Ureter (tissue), 1 donor: ENCODE data around the gene MAFF. TPM values are rescaled to one million over a fixed set of nuclear protein-coding genes. Genes with fewer than 3 reads are reported as not detected.
"Not testable (repeated sequence)": the region's sequence is repeated elsewhere in the genome, so short reads cannot be mapped to it uniquely, and the experiment has no call there.

Experiments
- DNase-seq: peaks from one replicate; pipeline ENCODE4 v3.0.0-alpha.2; 2020; ENCODE audit warnings: low spot score
- total RNA-seq: library from RNA; stranded (reverse); gene quantifications from one replicate; pipeline ENCODE4 v1.2.4, GENCODE V29; 2023
- donor health status: DM: yes; HTN: yes; CAD: no.

The MAFF gene
- total RNA-seq, 1 donor from 2014 or later = 27.0 TPM

DNA sequence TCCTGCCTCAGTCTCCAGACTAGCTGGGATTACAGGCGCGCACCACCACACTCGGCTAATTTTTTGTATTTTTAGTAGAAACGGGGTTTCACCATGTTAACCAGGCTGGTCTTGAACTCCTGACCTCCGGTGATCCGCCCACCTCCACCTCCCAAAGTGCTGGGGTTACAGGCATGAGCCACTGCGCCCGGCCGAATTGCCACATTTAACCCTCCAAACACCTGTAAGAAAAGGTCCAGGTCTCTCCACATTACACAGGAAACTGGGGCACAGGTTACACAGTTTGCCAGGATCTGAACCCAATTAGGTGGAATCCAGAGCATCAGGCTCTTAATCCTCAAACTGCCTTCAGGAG, 24.2 kb upstream of the MAFF start:
- DNase-seq = not testable (repeated sequence)

DNA sequence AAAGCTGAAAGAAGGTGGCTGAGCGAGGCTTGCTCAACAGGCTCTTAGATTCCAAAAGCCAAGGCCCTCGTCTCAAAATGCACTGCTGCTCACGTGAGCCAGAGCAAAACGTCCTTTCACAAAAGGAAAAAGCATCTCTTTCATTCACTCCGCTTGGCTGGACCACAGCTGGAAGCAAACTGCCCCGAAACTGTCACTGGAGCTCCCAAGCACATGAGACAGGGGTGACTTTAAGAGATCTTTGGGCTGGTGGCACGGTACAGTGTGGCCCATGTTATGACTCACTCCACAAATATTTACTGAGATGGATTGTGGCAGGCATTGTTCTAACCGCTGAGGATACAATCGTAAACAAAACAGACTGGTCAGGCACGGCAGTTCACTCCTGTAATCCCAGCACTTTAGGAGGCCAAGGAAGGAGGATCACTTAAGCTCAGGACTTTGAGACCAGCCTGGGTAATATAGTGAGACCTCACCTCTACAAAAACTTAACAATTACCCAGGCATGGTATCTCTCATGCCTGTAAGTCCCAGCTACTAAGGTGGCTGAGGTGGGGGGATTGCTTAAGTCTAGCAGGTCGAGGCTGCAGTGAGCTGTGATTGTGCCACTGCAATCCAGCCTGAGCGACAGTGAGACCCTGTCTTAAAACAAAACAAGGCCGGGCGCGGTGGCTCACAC, 23.7 kb upstream of the MAFF start:
- no peak for DNase-seq

DNA sequence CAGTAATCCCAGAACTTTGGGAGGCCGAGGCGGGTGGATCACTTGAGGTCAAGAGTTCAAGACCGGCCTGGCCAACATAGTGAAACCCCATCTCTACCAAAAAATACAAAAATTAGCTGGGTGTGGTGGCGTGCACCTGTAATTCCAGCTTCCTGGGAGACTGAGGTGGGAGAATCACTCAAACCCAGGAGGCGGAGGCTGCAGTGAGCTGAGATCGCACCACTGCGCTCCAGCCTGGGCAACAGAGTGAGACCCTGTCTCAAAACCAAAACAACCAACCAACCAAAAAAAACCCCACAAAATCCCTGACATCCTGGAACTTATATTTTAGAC, 23.2 kb upstream of the MAFF start:
- DNase-seq = not testable (repeated sequence)

DNA sequence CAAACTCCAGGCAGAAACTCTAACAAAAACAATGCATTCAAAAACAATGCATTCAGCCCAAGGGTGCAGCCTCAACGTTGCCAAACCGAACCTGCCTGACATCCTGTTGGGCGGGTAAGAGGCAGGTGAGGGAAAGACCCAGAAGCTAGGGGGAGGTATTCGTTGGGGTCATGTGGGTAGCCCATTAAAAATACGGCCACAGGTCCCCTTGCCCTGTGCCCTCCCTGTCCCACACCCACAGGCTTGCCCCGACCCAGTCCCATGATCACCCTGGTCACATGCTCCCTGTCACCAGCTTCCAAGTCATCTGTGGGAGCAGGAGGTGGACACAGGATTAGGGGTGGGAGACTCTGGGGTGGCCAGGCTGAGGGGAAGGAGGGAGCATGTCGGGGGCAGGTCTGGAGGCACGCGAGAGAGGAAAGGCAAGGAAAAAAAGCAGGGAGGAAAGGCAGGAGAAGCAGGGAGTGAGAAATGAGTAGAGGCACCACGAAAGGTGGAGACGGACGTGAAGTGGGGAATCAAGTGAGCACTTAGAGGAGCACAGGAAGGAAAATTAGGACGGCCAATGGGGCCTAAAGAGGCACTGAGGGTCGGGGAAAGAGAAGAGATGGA, 20.8 kb upstream of the MAFF start:
- DNase-seq = peak; percentile 77

DNA sequence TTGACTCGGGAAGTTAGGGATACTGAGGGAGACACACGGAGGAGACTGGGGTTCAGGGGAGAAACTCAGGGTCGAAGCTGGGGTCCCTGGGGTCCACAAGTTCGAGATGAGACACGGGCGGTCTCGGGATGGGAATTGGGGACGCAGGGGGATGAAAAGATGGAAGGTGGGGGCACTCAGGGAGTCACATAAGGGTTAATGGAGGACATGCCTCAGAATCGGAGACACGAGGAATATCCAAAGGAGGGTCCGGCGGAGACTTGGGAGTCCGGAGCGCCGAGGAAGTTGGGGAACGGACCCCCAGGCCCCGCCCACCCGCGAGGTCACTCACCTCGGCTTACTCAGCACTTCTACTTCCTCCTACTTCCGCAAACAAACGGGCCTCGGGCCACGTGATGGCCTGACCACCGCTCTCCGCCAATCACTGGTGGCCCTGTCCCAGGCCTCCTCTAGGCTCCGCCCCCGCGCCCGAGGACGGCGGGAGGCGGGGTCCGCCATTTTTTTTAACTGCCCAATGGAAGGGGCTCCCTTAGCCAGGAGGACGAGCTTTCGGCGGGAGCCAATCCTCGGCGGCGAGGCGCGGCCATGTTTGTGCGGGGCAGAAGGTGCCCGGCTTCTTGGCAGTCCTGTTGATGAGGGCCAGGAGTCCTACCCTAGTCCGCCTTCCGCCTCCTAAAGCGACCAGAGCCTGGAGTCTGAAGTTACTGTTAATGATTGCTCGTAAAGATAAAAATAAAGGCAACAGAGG, 20.2 kb upstream of the MAFF start, which contains the start of gene PLA2G6:
PLA2G6 (minus strand) TSS at position 378 of the 748 bp plus-strand sequence. CDS start 12,404 bp downstream, outside the sequence.
- peak; percentile 99 for DNase-seq

DNA sequence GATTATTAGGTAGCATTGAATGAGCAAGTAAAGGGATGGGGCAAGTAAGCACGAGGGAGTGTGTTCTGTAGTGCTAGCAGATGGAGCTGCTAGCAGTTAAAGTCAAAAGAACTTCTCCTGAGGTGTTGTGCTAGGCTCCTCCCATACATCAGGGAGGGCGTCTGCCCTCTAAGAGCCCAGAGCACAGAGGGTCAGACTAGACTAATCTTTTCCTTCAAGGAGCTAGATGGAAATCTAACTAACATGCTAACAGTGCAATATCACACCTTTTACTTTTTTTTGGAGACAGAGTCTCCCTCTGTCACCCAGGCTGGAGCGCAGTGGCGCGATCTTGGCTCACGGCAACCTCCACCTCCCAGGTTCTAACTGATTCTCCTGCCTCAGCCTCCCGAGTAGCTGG, 17.0 kb upstream of the MAFF start:
- DNase-seq = no peak

DNA sequence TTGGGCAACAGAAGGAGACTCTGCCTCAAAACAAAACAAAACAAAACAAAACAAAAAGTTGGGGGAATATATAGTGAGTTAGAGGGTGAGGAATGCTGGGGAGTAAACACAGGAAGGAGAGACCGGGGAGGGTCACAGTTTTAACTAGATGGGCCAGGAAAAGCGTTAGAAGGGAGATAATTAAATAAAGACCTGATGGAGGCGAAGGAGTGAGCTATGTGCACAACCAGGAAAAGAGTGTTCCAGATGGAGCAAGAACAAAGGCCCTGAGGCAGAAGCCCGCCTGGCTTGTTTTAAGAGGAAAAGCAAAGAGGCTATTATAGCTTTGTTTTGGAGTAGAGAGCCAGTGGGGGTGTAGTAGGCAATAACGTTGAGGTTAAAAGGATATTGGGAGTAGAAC, 15.4 kb upstream of the MAFF start:
- DNase-seq = no peak

DNA sequence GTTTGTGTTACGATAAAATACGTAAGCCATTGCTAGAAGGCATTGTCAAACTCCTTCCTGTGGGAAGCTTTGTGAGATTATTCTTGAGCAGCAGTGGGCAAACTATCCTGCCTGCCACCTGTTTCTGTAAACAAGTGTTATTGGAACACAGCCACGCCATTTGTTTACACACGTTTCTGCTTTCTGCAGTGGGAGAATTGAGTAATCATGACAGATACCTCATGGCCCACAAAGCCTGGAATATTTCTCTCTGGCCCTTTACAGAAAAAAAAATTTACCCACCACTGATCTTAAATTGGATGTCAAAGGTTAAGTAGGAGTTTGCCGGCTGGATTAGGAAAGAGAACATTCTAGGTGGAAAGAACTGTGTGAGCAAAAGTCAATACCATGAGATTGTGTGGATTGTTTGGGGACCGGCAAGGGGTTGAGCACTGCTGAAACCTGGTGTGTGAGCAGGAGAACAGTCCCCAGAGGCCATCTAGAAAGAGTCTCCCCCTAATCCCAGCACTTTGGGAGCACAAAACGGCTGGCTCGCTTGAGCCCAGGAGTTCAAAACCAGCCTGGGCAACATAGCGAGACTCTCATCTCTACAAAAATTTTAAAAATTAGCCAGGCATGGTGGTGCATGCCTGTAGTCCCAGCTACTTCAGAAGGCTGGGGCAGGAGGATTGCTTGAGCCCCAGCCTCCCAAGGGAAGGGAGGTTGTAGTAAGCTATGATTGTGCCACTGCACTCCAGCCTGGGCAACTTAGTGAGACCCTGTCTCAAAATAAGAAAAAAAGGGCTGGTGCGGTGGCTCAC, 14.2 kb upstream of the MAFF start:
- no peak for DNase-seq

DNA sequence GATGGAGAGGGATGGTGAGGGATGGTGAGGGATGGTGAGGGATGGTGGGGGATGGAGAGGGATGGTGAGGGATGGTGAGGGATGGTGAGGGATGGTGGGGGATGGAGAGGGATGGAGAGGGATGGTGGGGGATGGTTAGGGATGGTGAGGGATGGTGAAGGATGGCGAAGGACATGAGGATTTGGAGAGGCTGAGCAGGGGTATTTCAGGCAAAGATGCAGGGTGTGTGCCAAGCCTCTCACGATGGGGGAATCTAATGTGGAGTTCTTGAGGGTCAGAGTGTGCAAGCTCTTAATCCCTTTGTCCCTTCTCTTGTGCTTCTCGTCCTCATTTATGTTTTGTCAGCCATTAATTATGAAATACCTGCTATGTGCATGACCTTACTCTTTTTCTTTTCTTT, 12.7 kb upstream of the MAFF start:
- DNase-seq = no peak

DNA sequence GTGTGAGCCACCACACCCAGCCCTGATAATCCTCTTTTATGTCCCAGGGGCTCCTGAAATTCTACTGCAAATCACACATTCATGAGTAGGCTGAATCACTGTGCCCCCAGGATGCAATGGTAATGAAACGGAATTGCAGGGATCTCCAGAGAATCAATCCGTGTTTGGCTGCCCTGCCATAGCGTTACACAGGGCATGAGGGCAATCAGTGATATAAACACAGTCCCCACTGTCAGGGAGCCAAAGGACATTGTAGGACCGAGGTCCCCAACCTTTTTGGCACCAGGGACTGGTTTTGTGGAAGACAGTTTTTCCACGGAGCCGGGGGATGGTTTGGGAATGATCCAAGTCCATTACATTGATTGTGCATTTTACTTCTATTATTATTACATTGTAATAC, 11.2 kb upstream of the MAFF start:
- no peak for DNase-seq

DNA sequence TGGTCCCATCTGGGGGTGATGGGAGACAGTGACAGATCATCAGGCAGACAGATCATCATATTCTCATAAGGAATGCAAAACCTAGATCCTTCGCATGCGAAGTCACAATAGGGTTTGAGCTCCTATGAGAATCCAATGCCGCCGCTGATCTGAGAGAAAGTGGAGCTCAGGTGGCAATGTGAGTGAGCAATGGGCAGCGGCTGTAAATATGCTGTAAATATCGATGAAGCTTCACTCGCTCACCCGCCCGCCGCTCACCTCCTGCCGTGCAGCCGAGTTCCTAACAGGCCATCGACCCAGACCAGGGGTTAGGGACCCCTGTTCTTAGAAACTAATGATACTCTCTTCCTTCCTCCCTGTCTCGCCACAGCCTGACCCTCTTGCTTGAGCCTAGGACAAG, 10.7 kb upstream of the MAFF start:
- no peak for DNase-seq

DNA sequence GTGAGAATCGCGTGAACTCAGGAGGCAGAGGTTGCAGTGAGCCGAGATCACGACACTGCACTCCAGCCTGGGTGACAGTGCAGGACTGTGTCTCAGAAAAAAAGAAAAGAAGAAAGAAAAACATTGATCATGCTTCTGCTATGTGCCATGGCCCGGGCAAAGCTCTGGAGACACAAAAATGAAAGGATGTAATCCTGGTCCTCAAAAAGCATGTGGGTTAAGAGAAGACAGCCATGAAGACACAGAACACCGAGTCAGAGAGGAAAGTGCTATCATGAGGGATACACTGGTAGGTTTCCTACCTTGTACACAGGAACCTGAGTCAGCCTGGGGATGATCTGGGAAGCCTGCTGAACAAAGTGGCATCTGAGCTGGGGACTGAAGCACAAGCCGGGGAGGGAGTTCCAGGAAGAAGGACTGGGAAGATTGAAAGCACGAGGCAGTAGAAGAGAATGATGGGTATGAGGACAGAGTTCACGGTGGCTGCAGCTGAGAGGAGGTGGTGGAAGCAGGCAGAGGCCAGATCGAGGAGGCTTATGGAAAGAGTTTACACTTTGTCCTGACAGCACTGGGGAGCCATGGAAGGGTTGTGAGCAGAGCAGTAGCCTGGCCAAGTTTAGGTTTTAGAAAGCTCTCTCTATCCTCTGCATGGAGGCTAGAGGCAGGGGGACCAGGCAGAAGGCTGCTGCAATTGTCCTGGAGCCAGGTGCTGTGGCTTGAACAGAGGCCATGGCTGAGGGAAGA, 9.9 kb upstream of the MAFF start:
- DNase-seq = no peak

DNA sequence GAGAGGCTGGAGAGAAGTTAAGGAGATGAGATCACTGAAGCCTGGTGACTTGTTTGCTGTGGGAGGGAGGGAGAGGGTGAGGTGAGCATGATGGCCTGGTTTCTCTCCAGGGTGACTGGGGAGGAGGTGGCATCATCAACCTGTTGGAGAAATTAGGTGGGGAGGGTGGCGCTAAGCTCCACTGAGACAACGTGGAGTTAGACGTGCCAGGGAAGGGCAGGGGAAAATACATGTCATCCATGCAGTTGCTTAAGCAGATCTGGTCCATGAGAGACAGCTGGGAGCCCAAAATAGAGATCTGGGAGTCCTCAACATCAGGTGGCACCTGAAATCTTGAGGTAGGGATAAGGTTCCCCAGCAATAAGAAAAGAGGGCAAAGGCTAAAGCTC, 9.3 kb upstream of the MAFF start:
- no peak for DNase-seq

DNA sequence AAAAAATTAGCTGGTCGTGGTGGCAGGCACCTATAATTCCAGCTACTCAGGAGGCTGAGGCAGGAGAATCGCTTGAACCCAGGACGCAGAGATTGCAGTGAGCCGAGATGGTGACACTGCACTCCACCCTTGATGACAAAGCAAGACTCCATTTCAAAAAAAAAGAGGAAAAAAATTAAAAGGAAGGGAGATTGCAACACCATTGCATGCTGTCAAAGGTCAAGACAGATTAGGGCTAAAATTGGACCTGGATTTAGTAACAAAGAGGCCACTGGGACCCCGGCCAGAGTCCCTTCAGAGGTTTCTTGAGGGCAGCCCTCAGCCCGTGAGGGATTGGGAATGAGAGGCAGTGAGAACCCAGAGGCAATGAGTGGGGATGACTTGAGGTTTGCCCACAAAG, 8.2 kb upstream of the MAFF start:
- no peak for DNase-seq

DNA sequence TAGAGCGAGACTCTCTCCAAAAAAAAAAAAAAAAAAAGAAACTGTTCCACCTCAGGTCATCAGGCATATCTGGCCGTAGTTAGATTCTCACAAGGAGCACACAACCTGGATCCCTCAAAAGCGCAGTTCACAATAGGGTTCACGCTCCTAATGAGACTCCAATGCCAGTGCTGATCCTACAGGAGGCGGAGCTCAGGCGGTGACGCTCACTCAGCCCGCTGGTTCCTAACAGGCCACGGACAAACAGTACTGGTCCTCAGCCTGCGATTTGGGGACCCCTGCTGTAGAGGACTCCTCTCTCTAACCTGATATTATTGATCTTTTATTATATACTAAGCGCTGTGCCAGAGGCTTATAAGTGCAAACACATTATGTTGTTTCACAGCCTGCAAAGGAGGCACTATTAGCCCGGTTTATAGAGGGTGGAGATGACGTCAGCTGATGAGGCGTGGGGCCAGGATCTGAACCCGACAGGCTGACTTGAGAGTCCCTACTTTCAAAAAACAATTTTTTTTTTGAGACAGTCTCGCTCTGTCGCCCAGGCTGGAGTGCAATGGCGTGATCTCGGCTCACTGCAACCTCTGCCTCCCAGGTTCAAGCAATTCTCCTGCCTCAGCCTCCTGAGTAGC, 4.9 kb upstream of the MAFF start:
- DNase-seq = no peak

DNA sequence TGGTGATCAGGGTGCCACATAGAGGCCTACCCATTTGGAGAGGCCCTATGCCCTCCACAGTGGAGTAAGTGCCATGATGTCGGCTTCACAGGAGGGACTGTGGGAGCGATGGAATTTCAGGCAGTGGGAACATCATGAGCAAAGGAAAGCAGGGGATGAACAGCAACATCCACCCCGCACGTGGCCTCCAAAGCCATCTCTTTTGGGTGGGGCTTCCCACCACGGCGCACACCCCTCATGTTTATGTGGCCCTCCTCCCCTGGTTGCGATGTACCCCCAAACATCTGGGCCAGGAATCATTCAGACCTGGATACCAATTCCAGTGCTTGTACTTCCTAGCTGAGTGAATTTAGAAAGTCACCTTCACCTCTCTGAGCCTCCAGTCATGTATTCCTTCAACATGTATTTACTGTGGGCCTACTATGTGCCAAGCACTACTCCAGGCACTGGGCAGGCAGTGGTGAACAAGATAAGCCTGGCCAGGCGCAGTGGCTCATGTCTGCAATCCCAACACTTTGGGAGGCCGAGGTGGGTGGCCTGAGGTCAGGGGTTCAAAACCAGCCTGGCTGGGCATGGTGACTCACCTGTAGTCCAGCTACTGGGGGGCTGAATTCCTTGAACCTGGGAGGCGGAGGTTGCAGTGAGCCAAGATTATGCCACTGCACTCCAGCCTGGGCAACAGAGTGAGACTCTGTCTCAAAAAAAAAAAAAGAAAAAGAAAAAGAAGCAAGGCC, 1.8 kb upstream of the MAFF start:
- no peak for DNase-seq

DNA sequence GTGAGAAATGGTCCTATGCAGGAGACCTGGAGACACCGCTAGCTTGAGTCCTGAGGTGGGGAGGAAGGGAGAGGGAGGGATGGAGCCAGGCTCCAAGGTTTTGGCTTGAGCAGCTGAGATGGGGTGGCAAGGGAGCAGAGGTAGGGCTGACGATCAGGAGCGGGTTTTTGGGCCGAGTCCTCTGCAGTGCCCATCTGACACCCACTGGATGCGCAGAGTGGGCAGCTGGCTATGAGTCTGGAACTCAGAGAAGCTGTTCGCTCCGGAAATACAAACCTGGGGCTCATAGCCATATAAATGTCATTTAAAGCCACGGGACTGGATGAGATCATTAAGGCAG, 453 bp upstream of the MAFF start:
- no peak for DNase-seq

DNA sequence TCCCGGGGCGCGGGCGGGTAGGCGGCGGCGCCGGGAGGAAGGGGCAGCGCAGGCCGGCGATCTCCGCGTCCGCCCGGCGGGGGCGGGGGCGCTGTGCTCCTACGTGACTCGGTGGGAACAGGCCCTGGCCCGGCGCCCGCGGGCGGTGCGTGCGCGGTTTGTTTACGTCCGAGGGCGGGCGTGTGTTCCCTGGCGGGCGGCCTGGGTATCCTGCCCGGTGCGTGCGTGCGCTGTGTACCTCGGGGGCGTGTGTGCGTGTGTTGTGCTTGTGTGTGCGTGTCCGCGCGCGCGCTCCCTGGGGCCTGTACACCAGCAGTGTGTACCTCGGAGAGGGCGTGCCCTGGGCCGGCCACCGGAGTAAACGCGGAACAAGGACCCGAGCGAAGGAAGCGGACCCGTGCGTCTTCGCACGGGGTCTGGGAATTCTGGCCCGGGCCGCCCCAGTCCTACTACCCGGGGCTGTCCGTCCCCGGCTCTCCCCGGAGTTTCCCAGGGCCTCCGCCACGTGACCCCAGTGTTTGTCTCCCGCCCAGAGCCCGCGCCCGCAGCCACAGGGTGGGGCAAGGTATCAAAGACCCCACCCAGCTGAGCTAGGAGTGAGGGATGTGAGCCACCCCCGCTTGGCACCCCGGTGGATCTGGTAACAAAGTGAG, 769 bp downstream of the MAFF start:
- peak; percentile 90 for DNase-seq

DNA sequence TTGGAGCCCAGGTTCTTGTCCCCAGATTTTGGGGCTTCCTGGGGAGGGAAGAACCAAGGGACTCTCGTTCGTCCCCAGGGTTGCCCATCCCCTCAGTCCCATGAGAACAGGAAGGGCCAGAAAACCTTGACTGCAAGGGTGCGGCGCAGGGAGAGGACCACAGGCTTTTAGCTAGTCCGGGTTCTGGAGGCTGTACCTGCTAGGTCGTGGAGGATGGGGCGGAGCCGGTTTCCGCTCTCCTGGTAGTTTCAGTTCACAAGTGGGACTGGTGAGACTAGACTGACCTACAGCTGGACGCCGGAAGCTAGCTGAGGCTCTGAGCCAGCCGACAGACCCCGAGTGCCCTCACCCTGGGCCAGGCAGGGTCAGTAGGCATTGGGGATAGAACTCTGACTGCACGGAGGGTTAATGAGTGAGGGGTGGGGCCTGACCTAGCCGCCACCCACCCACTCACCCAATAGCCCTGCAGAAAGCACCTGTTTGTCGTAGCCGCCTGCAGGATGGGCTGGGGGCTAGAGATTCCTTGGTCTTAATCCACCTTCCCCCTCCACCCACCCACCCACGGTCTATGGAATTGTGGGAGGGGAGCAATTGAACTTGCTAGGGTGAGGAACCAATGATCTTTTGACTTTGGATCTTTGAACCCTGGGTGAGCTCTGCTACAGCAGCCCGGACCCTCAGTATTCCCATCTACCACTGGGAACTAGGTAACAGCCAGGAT, 1.5 kb downstream of the MAFF start:
- peak; percentile 86 for DNase-seq
